ENCODE data around the gene DAD1. TPM values are rescaled to one million over a fixed set of nuclear protein-coding genes. Genes with fewer than 3 reads are reported as not detected.

Gene DAD1
- total and polyA plus RNA-seq, 2 of the 8 experiments (the other 6 are each of a cell fraction or from before 2014, with no cell fraction given): 131 to 440 TPM

DNA sequence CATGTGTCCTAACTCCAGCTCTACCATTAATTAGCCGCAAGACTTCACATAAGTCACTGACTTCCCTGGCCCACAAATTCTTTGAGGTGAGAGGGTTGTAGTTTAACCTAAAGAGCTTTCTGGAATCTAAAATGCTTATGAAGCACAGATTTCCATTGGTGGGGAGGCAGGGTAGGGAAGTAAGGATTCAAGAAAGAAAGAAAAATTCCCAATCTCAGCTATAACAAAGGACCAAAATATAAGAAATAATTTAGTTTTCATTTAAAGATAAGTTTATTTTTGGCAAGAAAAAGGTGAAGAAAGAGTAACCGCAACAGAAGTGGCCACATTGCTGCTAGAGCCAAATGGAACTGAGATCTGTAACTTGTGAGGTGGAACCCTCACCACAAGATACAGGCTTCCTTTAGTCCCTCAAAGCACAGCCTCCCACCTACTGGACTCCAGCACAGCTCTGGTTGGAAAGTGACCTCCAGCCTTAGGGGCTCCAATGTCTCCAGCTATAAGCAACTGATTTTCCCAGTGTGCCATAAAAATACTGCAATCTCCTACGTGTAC is 23.6 kb downstream of the DAD1 start (continued):
- TF ChIP-seq NANOG (IDR thresholded peaks at IDR 0.05; ENCODE audit: insufficient read depth, low read depth, low read length, poor library complexity, severe bottlenecking): no peak
- no peak for TF ChIP-seq FOSL1 (IDR thresholded peaks at IDR 0.05; ENCODE audit: insufficient read depth, low read depth, low read length)
- no peak for TF ChIP-seq EZH2 (IDR thresholded peaks at IDR 0.05; ENCODE audit: low read depth, low read length, severe bottlenecking)
- TF ChIP-seq, protein P1, sequence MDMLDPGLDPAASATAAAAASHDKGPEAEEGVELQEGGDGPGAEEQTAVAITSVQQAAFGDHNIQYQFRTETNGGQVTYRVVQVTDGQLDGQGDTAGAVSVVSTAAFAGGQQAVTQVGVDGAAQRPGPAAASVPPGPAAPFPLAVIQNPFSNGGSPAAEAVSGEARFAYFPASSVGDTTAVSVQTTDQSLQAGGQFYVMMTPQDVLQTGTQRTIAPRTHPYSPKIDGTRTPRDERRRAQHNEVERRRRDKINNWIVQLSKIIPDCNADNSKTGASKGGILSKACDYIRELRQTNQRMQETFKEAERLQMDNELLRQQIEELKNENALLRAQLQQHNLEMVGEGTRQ (IDR thresholded peaks at IDR 0.05; ENCODE audit: low read length): no peak
- no peak for TF ChIP-seq SP4 (IDR thresholded peaks at IDR 0.05; ENCODE audit: low read length)
